A673 (cell line): ENCODE results near the gene SMIM1. TPM values are rescaled to one million over a fixed set of nuclear protein-coding genes. Genes with fewer than 3 reads are reported as not detected.

ENCODE experiments used
- BruUV-seq: library from RNA; stranded (reverse); fragments of 400-500 nt; replicated peaks from 2 replicates; lab custom pipeline; 2021; lab: Mats Ljungman, UMichigan
- CTCF ChIA-PET: fragments of 300-600 bp; sonication (Branson Sonifier 250); formaldehyde crosslinking; loops from one replicate; lab custom pipeline; 2022; ENCODE audit warnings: antibody characterized with exemption; lab: Charles Lee
- POLR2A ChIA-PET: fragments of 300-600 bp; sonication (Branson Sonifier 250); formaldehyde crosslinking; loops from one replicate; lab custom pipeline; 2022; ENCODE audit warnings: antibody characterized with exemption; ENCODE audit not compliant: low non-redundant PET; lab: Charles Lee
- DNase-seq: peaks from one replicate; pipeline ENCODE4 v3.0.0-alpha.2; 2015; ENCODE audit warnings: low spot score
- H3K27ac ChIP-seq: fragments of 200-600 bp; sonication (generic); 2 replicates; pipeline ENCODE4 v1.5.1; 2016; ENCODE audit warnings: mixed run types, low read depth, mild to moderate bottlenecking, mixed read lengths, antibody characterized with exemption, low read length; ENCODE audit not compliant: poor library complexity, severe bottlenecking
- H3K27me3 ChIP-seq: fragments of 200-600 bp; sonication (generic); replicated peaks from 2 replicates; pipeline ENCODE4 v1.6.1; 2017; ENCODE audit warnings: mixed run types, low read depth, mild to moderate bottlenecking, mixed read lengths, antibody characterized with exemption, low read length; ENCODE audit not compliant: insufficient read depth, poor library complexity
- H3K36me3 ChIP-seq: fragments of 200-600 bp; sonication (generic); 2 replicates; pipeline ENCODE4 v1.6.1; 2016; ENCODE audit warnings: mixed run types, mild to moderate bottlenecking, mixed read lengths, antibody characterized with exemption, low read length; ENCODE audit not compliant: insufficient read depth, poor library complexity, severe bottlenecking
- H3K4me1 ChIP-seq: fragments of 200-600 bp; sonication (generic); 2 replicates; pipeline ENCODE4 v1.6.1; 2017; ENCODE audit warnings: mixed run types, mild to moderate bottlenecking, mixed read lengths, antibody characterized with exemption, low read length; ENCODE audit not compliant: insufficient read depth, poor library complexity, severe bottlenecking
- H3K4me3 ChIP-seq: fragments of 200-600 bp; sonication (generic); 2 replicates; pipeline ENCODE4 v1.5.1; 2016; ENCODE audit warnings: low read depth, mixed run types, mild to moderate bottlenecking, mixed read lengths, low read length; ENCODE audit not compliant: poor library complexity, severe bottlenecking
- H3K9me3 ChIP-seq: fragments of 200-600 bp; sonication (generic); 2 replicates; pipeline ENCODE4 v1.6.1; 2016; ENCODE audit warnings: mixed run types, low read depth, mild to moderate bottlenecking, mixed read lengths, antibody characterized with exemption, low read length; ENCODE audit not compliant: poor library complexity, severe bottlenecking
- EZH2 ChIP-seq: fragments of 200-600 bp; sonication (generic); IDR thresholded peaks from 2 replicates; pipeline ENCODE4 v1.6.1; 2017; ENCODE audit warnings: borderline replicate concordance, low read depth, mild to moderate bottlenecking, mixed read lengths, antibody characterized with exemption, low read length; ENCODE audit not compliant: poor library complexity, severe bottlenecking
- intact Hi-C: fragments of 100-400 bp; cut with micrococcal nuclease; formaldehyde crosslinking; loops from one replicate; pipeline ENCODE4 v1.10.0; 2022; ENCODE audit not compliant: unreplicated experiment
- total RNA-seq: library from RNA; stranded (reverse); gene quantifications from 2 replicates; pipeline ENCODE4 v1.2.3, GENCODE V29; 2021
- TF ChIP-seq, protein P1 (sequence below): fragments of 300-800, 200-600 bp; sonication (generic); conservative IDR thresholded peaks from 2 replicates; pipeline ENCODE4 v1.5.1; 2017; ENCODE audit warnings: low read depth, mild to moderate bottlenecking, antibody characterized with exemption, low read length, moderate library complexity, mixed read lengths

Gene SMIM1
- total RNA-seq, 1 experiment from 2014 or later, result 1.5 TPM

DNA sequence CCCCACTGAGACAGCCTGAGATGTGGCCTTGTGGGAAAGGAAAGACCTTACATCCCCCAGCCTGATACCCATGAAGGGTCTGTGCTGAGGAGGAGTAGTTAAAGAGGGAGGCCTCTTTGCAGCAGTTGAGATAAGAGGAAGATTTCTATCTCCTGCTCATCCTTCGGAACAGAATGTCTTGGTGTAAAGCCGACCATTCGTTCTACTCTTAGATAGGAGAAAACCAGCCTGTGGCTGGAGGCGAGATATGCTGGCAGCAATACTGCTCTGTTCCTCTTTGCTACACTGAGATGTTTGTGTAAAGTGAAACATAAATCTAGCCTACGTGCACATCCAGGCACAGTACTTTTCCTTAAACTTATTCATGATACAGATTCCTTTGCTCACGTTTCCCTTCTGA lies 21.8 kb upstream of the SMIM1 start:
- no peak for TF ChIP-seq EZH2
- TF ChIP-seq, protein P1, sequence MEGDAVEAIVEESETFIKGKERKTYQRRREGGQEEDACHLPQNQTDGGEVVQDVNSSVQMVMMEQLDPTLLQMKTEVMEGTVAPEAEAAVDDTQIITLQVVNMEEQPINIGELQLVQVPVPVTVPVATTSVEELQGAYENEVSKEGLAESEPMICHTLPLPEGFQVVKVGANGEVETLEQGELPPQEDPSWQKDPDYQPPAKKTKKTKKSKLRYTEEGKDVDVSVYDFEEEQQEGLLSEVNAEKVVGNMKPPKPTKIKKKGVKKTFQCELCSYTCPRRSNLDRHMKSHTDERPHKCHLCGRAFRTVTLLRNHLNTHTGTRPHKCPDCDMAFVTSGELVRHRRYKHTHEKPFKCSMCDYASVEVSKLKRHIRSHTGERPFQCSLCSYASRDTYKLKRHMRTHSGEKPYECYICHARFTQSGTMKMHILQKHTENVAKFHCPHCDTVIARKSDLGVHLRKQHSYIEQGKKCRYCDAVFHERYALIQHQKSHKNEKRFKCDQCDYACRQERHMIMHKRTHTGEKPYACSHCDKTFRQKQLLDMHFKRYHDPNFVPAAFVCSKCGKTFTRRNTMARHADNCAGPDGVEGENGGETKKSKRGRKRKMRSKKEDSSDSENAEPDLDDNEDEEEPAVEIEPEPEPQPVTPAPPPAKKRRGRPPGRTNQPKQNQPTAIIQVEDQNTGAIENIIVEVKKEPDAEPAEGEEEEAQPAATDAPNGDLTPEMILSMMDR, result no peak
- ChIA-PET CTCF (no interaction called here), POLR2A (no interaction called here)
- no peaks in the 10 kb centered on the region for H3K36me3 ChIP-seq
- no peaks in the 10 kb centered on the region for H3K9me3 ChIP-seq
- H3K27ac ChIP-seq, result no peak overlapping the region
- intact Hi-C loops, result no loop called here
- peaks cover 11% of the 10 kb centered on the region for H3K4me1 ChIP-seq
- H3K27me3 ChIP-seq, result no peaks in the 10 kb centered on the region
- no peak for DNase-seq
- no peak overlapping the region for H3K4me3 ChIP-seq
- no TSS peak for BruUV-seq

DNA sequence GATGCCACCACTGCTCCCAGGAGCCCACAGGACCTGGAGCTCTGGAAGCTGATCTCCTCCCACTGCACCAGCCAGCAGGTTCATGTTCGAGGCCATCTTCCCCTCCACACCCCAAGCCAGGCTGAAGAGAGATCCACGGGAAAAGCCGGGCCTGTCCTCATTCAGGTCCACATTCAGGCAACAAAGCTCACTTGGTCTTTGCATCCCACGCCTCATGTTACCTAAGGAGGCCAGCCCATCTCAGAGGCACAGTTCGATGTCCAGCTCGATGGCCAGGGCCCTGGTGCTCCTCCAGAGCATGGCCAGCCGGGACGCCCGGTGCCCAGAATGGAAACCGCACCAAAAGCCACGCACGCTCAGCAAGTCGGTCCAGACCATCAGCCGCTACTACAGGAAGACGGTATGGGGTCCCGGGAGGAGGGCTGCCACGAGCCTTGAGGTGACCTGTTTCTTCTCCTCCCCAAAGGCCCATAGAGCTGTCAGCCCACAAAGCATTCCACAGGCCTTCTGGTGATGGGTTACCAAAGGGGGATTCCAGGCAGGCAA lies 20.1 kb upstream of the SMIM1 start, which contains the start of gene CCDC27:
Gene CCDC27 (plus strand): TSS at position 51 of the 546 bp plus-strand sequence. CDS start 32 bp downstream, at position 83.
- H3K4me1 ChIP-seq, result peaks cover 5% of the 10 kb centered on the region
- TF ChIP-seq, protein P1, result no peak
- no peak for TF ChIP-seq EZH2
- intact Hi-C loops, result no loop called here
- no peak for DNase-seq
- no TSS peak for BruUV-seq
- no peaks in the 10 kb centered on the region for H3K9me3 ChIP-seq
- no peaks in the 10 kb centered on the region for H3K36me3 ChIP-seq
- H3K4me3 ChIP-seq, result no peak within 1 kb of the TSS
- POLR2A ChIA-PET, result no interaction called here
- H3K27ac ChIP-seq, result no peak within 1 kb of the TSS
- CTCF ChIA-PET, result no interaction called here
- no peaks in the 10 kb centered on the region for H3K27me3 ChIP-seq

DNA sequence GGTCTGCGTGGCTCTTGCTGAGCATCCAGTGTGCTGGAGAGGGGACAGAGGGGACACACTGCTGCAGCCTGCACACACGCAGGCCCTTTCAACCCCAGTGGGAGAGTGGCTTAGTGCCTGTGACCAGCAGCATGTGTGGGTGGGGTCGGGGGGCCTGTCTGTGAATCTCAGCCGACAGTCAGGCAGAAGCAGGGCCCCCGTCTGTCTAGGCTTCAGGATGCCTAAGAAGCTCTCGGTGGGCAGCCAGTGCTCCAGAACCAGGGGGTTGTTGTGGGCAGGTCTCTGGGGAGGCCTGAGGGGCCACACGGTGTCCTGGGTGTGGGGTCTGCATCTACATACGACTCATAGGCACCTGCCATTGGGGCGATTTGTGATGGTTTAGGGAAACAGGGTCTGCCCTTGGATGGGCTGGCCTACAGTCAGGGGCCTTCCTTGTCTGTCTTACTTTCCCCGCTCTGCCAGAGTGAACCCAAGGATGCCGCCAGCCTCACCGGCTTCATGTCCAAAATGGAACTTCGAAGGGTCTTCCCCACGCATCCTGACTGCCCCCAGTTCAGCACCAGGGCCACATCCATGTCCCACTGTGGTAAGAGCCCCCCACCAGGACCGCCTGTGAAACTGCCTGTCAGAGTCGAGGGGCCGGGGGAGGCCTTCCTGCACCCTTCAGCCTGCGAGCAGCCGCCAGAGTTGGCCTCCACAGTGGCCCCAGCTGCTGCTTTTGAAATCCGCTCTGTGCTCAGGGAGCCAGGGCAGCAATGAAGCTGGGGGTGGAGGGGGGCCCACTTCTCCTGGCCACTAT lies 18.7 kb upstream of the SMIM1 start:
- CTCF ChIA-PET, result no interaction called here
- intact Hi-C loops, result no loop called here
- POLR2A ChIA-PET, result no interaction called here

More for the DNA sequence above, 18.7 kb upstream of the SMIM1 start:
- H3K9me3 ChIP-seq, result no peaks in the 10 kb centered on the region
- no peaks in the 10 kb centered on the region for H3K27me3 ChIP-seq
- H3K4me1 ChIP-seq, result no peaks in the 10 kb centered on the region
- no TSS peak for BruUV-seq
- TF ChIP-seq EZH2, result no peak
- TF ChIP-seq, protein P1, result no peak
- H3K27ac ChIP-seq, result no peak overlapping the region
- no peak for DNase-seq
- H3K36me3 ChIP-seq, result no peaks in the 10 kb centered on the region
- H3K4me3 ChIP-seq, result no peak overlapping the region
